Fibroblast of mammary gland (primary cell): ENCODE data around the gene ITIH4.
"Not testable (repeated sequence)": the region's sequence is repeated elsewhere in the genome, so short reads cannot be mapped to it uniquely, and the experiment has no call there.

Source experiments
- DNase-seq: peaks from one replicate; pipeline ENCODE4 v3.0.0-alpha.2; 2010; ENCODE audit warnings: low read depth
- H3K4me3 ChIP-seq: 2 replicates; pipeline ENCODE4 v1.5.1; 2011; ENCODE audit warnings: low read depth, mild to moderate bottlenecking, low read length, moderate library complexity; ENCODE audit not compliant: control insufficient read depth
- TF ChIP-seq, protein P1 (sequence below): conservative IDR thresholded peaks from 2 replicates; pipeline ENCODE4 v1.5.1; 2011; ENCODE audit warnings: low read depth, low read length, inconsistent platforms; ENCODE audit not compliant: control insufficient read depth, insufficient read depth

ITIH4 gene

DNA sequence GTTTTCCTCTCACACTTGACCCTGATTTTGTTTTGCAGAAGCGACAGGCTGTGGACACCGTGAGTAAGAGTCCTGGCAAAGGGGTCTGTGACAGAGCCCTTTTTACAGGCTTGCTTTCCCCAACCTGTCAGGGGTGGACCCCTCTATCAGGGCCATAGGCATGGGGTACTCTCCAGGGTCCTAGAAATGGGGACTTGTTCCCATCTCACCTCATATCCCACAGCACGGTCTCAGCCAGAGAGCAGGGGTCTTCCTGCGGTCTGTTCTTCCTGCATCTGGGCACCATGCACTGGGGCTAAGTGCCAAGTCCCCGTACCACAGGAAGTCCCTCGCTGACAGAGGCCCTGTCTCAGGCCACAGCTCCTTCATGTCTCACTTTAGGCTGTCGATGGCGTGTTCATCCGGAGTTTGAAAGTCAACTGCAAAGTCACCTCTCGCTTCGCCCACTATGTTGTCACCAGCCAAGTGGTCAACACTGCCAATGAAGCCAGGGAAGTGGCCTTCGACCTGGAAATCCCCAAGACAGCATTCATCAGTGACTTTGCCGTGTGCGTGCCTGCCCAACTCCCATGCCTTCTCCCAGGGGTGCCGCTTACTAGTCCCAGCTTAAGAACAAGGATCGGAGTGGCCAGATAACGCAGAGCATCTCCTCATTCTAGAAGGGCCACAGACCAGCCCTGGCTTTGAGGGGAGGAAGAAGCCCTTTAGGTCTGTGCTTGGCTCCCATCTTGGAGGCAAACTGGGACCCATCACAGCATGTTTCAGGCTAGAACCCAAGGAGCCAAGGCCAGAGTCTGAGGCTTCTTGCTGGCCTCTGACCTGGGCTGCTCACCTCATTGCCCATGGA, 52.3 kb downstream of the ITIH4 start:
- no peak overlapping the region for H3K4me3 ChIP-seq
- TF ChIP-seq, protein P1, sequence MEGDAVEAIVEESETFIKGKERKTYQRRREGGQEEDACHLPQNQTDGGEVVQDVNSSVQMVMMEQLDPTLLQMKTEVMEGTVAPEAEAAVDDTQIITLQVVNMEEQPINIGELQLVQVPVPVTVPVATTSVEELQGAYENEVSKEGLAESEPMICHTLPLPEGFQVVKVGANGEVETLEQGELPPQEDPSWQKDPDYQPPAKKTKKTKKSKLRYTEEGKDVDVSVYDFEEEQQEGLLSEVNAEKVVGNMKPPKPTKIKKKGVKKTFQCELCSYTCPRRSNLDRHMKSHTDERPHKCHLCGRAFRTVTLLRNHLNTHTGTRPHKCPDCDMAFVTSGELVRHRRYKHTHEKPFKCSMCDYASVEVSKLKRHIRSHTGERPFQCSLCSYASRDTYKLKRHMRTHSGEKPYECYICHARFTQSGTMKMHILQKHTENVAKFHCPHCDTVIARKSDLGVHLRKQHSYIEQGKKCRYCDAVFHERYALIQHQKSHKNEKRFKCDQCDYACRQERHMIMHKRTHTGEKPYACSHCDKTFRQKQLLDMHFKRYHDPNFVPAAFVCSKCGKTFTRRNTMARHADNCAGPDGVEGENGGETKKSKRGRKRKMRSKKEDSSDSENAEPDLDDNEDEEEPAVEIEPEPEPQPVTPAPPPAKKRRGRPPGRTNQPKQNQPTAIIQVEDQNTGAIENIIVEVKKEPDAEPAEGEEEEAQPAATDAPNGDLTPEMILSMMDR: no peak
- DNase-seq: no peak

DNA sequence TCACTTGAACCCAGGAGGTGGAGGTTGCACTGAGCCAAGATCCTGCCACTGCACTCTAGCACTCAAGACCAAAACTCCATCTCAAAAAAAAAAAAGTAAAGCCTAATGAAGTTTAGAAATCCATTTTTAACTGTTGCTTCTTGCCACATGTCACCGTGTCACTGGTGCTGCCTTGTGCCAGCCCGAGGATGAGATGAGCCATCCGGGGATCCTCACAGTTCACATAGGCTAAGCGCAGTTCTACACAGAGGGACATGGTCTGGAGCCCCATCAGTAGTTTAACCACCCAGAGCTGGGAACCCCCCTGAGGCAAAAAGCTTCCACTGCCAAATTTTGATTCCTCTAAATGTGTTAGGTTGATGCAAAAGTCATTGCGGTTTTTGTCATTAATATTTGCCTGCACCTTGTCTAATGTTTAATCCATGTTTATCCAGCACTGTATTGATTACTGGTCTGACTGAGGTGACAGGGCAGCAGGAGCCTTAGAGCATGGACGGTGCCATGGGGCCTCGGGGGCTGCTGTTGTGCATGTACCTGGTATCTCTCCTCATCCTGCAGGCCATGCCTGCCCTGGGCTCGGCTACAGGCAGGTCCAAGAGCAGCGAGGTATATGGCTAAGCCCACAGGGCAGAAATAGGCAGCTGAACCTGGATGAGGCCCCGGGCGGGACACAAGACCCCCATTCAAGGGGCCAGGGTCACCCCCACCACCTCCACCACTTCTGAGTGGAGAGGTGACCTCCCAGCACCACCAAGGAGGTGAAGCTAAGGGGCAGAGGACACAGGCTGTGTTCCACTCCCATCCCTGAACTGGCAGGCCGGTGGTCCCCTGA, 53.1 kb downstream of the ITIH4 start, which contains the start of gene ITIH1:
Gene ITIH1 (plus strand): TSS at position 473 of the 832 bp plus-strand sequence. CDS start 17 bp downstream, at position 490.
- no peak for DNase-seq
- H3K4me3 ChIP-seq: no peak within 1 kb of the TSS
- TF ChIP-seq, protein P1: no peak

DNA sequence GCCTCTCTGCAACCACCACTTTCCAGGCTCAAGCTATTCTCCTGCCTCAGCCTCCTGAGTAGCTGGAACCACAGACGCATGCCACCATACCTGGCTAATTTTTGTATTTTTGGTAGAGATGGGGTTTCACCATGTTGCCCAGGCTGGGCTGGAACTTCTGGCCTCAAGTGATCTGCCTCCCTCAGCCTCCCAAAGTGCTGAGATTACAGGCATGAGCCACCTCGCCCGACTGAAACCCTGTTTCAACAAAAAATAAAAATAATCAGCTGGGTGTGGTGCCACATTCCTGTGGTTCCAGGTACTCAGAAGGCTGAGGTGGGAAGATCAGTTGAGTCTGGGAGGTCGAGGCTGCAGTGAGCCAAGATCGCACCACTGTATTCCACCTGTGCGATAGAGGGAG, 54.0 kb downstream of the ITIH4 start:
- not testable (repeated sequence) for DNase-seq, H3K4me3 ChIP-seq

- no peak for DNase-seq
- no peak overlapping the region for H3K4me3 ChIP-seq
- TF ChIP-seq, protein P1: no peak
Observed at GRCh38 chr3:52775877-52776276, 54.6 kb downstream of the ITIH4 start.

DNA sequence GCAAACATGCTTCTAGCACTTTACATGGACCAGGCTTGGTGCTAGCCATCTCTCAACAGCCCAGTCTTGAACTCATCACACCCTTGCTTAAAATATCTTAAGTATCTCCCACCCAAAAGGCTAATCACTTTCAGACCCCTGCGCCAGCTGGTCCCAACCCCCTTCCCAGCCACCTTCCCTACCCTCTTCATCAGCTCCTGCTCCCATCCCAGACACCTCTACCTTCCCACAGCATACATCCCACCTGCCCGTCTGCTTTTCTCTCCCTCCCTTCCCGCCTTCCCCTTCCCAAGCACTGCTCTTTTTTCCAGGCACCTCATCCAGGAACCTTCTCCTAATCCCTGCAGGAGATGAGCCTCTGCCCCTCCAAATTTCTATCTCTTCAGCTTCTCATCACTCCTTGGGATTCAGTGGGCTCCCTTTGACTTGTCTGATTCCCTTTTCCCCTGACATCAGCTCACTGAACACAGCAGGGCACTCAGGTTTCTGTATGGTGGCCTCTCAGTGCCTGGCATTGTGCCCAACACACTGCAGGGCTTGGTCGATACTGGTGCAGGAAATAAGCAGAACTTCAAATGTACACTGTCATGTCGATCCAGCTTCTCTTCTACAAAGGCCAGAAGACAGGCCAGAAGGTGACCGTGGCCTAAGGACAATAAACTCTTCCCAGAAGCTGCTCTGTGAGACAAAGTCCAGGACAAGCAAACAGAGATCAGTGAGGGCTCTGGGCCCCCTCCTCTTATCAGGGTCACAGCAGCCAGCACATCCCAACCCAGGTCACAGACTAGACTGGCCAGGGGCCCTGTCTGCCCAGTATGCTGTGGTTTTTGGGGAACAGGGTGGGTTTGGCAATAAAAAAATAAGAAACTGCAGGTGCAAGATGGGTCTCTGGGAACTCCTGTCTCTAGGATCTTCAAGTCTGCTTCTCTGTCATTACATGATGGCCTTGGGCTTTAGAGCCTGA, 55.3 kb downstream of the ITIH4 start:
- TF ChIP-seq, protein P1: no peak
- DNase-seq: no peak
- no peak overlapping the region for H3K4me3 ChIP-seq

GRCh38 chr3:52774066-52774713, 56.3 kb downstream of the ITIH4 start:
- no peak overlapping the region for H3K4me3 ChIP-seq
- TF ChIP-seq, protein P1: no peak
- no peak for DNase-seq
